ENCODE data around the gene PPFIA4.

The PPFIA4 gene

DNA sequence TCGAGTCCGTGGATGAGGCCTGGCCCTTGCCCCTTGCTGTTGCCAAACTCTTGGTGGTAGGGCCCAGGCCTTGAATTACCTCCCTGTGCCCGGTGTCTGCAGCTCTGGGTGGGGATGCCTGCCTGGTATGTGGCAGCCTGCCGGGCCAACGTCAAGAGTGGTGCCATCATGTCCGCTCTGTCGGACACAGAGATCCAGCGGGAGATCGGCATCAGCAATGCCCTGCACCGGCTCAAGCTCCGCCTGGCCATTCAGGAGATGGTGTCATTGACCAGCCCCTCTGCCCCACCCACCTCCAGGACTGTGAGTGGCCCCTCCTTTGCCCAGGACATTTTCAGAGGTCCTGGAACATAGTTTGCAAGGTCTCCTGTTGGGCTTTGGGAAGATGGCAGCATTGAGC is 33.8 kb downstream of the PPFIA4 start:
- no peak for FAIRE-seq

DNA sequence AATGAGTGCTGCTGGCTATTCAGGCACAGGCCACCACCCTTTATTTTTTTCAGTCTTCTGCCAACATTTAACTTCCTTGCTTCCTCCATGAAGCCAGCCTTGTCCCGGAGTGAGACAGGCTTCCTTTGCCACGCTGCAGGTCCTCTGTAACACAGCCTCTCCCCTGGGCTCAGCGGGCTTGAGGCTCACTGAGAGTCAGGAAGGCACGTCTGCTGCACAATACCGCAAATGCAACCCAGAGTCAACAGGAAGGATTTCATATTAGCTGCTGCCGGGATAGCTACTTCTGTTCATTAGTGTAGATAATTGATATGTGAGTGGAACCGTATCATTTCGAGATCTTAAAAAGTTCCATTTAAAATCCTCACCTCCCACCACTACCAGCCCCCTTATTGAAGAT is 37.0 kb downstream of the PPFIA4 start:
- no peak for FAIRE-seq

DNA sequence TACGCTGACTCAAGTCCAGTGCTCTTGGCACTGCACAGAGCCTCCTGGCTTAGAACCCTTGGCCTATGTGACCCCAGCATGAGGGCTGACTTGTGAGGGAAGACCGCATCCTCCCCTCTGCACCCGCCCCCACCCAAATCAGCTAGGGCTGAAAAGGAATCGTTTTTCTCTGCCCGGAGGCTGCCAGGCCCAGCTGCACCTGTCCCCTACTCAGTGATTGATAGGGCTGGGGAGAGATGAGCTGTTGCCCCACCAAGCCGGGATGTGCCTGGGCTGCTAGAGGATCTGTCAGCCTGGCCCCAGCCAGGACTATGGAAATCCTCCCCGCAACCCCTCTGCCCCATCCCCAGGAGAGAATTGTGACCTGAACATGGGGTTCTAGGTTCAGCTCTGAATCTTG is 38.9 kb downstream of the PPFIA4 start:
- FAIRE-seq, result no peak

DNA sequence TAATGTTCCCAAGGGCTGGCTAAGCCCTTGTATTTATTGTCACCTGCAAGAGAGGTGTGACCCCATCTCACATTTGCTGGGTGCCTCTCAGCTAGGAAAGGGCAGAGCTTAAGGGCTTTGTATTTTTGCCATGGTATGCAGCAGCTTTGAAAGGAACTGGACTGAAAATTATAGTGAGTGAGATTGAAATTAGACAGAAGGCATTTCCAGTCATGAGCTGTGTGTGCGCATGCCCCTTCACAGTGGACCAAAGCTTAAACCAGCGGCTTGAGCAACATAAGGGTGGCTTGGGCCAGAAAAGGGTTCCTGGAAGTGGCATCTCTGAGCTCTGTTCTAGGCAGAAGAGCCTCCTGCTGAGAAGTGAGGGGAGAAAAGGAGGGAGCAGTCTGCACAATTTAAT is 39.7 kb downstream of the PPFIA4 start:
- FAIRE-seq, result no peak

DNA sequence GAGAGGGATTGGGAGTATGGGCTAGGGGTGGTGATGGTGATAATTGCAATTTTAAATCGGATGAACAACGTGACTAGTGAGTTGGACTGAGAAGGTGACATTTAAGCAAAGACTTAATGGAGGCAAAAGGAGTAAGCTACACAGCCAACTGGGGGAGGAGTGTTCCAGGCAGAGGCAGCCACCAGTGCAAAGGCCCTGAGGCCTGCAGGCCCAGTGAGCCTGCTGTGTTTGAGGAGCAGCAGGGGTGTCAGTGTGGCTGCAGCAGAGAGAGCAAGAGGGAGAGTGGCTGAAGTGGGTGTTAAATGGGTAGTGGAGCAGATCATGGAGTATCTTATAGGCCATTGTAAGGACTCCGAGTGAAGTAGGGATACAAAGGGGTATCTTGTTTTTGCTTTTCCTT is 40.7 kb downstream of the PPFIA4 start:
- no peak for FAIRE-seq

DNA sequence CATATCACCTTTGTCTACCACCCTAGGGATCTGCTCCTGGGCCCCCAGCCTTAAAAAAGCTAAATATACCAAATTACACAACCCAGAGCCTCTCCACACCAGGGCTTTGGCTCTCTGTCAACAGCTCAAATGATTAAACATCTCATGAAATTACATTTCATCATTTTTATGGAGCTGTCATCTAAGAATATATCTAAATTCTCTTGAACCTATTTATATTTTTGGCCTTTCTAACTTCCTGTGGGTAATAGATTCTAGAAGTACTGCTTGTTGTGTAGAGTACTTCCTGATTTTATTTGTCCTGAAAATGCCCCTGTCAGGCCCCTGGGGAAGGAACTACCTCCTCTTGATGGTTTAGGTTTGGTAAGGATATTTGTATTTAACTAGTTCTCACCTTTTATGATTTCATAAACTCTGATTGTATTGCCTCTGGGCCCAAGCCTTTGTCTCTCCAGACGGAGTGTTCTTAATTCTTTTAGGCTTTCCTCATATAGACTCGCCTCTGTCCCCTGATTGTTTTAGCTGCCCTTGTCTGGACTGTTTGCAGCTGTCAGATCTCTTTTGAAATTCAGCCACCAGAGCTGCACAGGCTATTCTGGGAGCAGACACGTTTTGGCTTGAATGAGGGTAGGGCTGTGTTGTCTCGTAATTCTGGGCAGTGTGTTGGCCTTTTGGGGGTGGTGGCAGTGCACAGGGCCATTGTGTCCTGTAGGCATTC is 42.9 kb downstream of the PPFIA4 start:
- no peak for FAIRE-seq

DNA sequence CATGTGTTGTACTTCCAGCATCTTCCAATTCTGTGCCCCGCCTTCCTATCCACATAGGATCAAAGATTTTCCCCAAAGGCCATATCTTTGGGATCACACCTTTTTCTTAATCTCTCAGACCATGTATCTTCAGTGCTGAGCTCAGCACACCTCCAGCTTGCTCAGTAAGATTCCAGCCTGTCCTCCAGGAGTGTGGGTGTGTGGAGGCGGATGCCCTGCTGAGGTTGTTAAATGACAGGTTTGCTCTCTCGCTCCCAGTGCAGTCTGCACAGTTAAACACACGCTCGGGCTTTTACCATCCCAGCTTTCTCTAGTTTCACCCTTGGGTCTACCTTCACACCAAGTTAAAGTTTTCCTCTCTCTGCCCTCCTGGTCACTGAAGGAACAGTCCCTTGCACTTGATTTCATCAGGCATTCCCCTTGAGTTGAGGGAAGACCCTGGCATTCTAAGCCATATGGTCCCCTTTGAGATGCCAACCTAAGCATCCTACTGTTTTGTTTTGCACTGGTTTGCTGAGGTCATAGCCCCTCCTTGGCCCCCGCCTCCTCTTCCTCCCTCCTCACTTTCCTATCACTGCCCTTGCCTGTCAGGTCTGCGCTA is 45.8 kb downstream of the PPFIA4 start:
- FAIRE-seq, result no peak

DNA sequence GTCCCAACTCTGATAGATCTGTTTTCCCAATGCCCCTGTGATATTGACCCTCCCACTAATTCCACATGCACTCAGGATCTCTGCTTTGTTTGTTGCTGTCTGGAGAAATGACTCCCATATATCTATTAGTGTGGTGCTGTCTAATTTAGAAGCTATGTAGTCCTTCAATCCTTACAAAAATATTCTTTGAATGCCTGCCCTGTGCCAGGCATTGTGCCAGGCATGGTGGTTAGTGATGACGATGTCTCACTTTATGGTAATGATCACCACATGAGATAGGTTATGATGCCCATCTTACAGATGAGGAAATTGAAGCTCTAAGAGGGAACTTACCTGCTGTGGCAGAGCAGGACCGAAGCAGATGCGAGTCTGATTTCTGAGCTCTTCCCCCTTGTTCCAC is 46.6 kb downstream of the PPFIA4 start:
- FAIRE-seq, result no peak

DNA sequence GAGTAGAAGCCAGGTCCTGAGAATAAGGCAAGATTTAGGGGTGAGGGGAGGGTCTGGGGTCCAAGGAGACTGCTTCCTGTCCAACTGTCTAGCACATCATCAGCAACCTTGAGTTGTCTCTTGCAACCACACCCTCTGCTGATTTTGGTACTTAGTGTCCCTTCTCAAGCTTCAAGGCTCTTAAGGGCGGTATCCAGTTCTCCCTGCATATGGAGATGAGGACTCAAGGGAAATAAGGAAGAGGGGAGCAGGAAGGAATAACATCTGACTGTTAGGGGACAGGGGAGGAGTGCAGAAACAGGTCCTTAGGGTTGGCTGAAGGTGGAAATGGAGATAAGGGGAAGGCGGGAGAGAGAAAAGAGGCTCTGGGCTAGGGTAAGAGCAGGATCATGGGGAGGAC is 47.2 kb downstream of the PPFIA4 start:
- FAIRE-seq, result no peak

DNA sequence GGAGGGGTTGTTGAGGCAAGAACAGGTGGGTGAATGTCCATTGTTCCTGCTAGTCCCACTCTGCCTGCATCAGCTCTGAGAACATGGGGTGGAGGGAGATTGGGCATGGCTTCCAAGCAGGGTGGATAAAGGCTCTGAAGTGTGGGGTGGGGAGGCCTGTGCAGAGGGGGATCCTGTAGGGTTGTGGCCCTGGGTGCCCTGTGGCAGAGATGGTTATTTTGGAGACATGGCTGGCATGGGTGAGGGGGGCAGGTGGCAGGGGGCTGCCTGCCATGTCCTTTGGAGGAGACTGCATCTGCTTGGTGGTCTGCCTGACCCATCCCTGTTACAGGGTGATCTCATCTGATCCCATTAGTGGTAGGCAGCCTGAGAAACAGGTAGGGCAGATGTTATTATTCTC is 48.3 kb downstream of the PPFIA4 start:
- no peak for FAIRE-seq

DNA sequence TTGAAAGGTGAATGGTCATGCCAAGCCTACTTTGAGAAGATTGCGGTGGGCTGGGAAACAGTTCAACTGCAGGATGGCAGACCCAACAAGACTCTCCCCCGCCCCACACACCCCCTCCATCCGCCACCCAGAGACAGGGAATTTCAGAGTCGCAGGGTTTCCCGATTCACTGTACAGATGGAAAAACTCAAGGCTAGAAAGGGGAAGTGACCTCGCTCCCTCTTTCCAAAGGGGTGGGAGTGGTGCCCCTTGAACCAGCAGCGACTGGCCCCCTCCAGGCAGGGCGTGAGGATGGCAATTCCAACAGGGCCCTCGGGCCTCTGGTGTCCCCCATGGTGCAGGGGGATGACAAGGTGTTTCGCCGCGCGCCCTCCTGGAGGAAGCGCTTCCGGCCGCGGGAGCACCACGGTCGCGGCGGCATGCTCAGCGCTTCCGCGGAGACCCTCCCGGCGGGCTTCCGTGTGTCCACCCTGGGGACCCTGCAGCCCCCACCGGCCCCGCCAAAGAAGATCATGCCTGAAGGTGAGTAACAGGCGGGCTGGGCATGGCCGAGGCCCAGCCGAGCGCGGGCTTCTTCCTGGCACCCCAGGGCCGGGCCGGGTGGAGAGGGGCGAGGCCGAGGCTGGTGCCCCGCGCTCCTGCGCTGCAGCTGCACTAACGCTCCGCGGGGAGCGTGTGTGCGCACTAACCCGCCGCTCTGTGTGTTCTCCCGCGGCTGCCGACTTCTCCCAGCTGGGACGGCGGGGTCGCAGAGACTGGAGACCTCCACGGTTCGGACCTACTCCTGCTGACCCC is 49.1 kb downstream of the PPFIA4 start:
- no peak for FAIRE-seq

DNA sequence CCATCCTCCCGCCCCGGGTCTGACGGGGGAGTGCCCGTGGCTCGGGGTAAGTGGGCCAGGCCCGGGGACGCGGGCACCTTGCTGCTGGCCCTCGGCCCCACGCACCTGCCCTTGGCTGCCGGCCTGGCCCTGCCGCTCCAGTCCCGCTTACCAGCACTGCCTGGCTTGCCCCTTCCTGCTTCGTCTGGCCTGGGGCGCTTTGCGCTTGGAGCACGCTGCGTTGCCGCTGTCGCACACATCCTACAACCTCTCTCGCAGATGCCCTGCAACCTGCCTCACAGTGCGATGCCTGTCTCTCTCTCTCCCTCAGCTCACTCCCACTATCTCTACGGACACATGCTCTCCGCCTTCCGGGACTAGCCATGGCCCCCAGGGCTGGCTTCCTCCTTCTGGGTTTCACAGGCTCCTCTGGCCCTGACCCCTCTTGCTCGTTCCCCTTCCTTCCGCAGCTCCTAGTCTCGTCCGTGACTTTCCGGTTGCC is 49.8 kb downstream of the PPFIA4 start:
- FAIRE-seq, result no peak

DNA sequence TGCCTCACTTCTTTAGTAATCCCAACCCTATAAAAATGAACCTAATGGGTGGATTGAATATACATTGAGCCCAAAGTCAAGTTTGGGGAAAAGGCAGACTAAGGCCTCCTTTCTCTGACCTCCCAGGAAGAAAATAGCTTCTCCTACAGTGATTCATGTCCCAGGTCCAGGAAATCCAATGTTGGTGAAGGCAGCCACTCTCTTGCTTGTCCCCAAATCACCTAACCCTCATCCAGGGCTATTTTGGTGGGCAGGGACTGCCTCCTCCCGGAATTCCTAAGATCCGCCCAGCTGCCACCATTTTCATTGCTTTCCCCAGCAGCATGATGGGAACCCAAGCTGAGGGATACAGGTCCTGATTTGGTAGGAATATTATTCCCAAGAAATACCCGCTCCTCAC is 51.1 kb downstream of the PPFIA4 start:
- no peak for FAIRE-seq

DNA sequence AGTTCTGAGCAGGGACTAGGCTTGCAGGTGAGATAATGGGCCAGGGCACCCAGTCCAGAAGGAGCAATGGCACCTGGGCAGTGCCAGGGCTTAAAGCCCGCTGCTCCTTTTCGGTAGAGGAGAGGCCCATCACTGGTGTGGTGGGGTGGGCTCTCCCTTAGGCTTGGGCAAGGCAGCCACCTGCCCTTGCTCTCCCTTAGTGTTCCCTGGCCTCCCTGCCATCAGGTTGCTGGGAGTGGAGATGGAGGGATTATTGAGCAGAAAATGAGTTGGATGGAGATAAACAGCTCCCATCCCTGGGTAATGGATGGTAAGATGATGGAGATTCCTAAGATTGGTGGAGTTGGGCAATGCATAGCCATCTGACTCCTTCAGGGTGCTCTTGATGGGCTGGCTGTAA is 51.7 kb downstream of the PPFIA4 start:
- FAIRE-seq, result no peak

DNA sequence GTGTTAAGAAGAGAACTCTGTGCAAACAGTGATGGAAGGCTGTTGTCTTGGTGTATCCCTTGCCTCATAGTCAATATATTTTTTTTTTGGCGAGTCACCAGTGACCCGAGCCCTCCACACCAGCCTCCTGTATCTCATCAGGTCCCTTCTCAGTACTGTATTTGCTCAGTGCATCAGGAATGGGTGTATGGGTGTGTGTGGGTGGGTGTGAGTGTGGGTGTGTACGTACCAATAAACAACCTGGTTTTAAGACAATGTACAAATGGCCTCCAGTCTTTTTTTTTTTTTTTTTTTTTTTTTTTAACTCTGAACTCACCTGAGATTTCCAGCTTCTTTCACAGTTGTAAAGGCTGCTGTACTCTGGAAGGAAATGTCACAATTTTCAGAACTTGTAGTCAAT is 52.2 kb downstream of the PPFIA4 start:
- no peak for FAIRE-seq

DNA sequence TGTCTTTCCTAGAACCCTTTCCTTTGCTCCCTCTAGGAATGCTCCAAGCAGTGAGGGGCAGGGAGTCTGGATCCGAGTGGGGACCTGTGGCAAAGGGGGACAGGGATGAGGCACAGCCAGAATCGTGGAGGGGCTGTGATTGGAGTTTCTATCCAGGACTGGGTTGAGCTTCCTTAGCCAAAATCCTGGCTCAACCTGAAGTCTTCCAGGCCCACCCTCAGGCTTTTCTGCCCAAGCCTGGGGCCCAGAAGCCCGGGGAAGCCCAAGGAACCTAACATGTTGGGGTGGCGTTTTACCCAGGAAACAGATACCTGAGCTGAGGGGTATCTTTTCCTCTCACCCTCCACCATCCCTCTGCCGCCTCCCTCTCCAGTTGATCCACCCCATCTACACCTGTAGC is 54.2 kb downstream of the PPFIA4 start:
- no peak for FAIRE-seq

DNA sequence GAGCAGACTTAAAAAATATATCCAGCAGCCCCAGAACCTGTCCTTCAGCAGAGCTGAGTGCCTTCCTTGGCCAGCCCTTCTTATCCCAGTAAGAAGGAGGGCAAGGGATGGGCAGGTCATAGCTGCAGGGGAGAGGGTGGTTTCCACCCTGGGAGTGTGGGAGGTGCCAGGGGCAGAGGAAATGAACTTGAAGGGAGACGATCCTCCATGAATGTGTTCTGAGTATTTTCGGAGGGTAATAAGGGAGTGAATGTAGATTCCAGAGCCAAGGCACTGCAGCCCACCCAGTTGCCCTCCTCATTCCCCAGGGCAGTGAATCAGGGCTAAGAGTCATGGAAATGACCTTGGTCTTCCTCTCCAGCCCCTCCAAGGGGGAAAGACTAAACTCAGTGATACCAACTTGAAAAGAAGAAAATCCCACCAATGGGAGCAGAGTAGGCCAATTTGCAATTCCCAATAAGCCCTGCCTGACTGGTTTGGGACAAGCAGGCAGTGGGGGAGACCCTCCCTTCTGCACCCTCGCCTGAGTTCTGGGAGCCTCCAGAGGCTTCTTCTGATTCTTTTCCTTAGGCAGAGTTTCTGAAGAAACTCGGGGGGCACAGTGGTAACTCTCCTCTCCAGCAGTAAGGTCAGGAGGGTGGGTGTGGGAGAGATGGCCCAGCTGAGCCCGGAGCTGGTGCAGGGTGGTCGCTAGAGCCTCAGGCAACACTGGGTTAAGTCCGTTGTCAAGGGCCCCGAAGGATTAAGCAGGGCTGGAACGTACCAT is 55.4 kb downstream of the PPFIA4 start:
- FAIRE-seq, result no peak

DNA sequence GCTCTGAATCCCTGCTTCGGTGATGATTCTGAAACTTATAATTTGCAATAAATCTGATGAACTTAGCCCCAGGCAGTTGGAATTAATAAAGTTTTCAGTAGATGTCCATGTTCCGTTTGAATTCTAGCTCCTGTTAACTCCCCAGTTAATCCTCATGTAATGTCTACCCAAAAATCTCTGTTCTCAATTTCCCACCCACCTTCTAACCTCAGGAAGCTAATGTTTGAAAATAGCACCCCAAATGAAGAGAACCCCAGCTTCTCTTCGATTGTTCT is 55.9 kb downstream of the PPFIA4 start:
- FAIRE-seq, result no peak

DNA sequence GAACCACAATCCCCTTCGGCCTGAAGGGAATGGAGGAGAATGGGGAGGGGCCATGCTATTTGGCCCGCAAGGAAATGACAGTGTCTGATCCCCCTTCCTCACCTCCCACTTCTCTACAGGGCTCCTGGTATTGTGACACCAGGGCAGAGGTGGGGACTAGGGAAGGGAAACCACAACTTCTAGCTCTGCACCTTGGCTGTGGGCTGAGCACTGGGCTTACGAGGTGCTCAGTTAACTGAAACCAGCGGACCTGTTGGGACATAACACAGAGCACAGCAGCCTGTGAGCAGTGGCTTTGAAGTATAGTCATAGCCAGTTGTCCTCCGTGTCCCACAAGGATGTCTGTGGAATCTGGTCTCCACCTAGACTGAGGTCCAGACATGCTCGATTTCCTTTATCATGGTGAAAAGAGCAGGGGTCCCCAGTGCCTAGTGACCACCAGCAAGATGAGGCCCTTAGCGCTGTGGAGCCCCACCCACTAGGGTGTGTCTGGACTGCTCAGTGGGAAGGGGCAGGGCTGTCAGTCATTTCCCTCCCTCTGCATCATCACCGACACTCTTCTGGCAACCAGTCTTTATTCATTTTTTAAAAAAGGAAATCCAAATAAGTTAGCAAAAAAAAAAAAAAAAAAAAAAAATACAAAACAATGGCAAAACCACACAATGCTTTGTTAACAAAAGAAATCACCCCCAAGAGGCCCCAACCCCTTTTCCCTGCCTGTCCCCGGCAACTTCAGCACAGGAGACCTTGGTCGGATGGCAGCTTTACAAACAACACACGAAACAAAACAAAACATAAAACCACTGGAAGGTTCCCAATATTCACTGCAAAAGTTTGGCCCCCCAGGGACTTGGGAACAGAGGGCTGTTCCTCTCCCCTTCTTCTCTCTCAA is 56.5 kb downstream of the PPFIA4 start:
- no peak for FAIRE-seq

DNA sequence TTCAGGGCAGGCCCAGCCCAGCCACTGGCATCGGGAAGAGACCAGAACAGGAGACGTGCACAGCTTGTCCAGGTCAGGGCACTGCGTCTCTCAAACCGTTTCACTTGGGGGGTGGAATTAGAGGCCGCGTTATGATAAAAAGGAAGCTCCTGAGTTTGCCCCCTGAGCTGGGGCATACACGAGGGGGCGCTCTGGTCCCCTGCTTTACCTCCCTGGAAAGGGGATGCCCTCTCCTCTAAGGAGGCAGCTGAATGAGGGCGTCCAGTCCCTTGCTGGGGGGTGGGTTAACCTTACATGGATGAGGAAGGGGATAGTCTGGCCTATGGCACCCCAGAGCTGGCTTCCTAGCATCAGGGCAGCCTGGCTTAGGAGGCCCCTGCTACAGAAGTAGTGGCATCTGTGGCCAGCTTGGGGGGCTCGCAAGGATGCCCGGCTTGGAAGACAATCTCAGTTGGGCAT is 57.2 kb downstream of the PPFIA4 start:
- no peak for FAIRE-seq

DNA sequence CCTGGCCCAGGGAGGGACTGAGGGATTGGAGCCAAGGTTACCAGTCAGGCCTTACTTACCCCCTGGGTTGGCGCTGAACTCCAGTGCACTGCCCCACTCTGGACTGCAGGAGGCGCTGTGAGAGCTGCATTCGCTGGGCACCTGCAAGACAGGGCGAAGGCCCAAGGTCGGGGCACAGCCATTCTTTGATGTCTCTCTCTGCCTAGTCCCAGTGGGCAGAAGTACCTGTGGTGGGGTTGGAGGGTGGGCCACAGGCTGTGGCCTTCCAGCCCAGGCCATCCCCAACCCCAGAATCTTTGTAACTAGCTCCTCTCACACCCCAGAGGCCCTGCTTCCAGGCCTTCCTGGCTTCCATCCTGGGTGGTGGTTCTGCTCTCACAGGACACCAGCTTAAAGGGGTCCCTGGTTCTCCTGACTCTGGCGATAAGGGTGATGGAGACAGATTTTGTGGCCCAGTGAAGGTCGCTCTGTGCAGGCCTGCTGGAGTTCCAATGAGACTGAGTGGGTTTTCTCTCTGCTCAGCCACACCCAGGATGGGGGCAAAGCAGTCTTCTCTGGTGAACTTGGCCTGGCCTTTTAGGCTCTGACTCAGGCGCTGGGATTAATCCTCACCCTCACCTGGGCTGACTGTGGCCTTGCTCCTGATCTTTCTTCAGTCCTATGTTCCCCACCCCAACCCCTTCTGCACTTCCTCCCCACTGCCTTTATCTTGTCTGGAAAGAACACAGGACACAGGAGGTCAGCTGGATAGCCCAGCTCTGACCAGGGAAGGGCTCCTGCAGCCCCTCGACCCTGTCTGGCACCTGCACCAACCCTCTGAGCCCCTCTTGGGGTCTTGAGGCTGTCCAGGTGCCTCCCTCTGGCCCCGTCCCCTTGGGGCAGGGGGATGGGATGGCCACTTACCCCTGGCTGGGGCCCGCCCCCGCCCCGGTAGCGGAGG is 58.6 kb downstream of the PPFIA4 start:
- no peak for FAIRE-seq

Measured in A204.1 (cell line).